Measurements from ENCODE around the gene RASGEF1C. TPM values are rescaled to one million over a fixed set of nuclear protein-coding genes. Genes with fewer than 3 reads are reported as not detected.

The RASGEF1C gene
- total RNA-seq, 1 donor from 2014 or later = 0.27 TPM

- intact Hi-C loops (cut with micrococcal nuclease) = no loop called here
- DNase-seq = no peak
- Histone ChIP-seq H3K36me3 (no peaks in the 10 kb centered on the region), H3K27ac (replicated peaks) (no peak overlapping the region), H3K4me1 (no peaks in the 10 kb centered on the region), H3K9me3 (replicated peaks) (no peaks in the 10 kb centered on the region), H3K27me3 (ENCODE audit: low read depth) (peaks cover 88% of the 10 kb centered on the region), H3K4me3 (no peak overlapping the region)
- TF ChIP-seq, protein P1, sequence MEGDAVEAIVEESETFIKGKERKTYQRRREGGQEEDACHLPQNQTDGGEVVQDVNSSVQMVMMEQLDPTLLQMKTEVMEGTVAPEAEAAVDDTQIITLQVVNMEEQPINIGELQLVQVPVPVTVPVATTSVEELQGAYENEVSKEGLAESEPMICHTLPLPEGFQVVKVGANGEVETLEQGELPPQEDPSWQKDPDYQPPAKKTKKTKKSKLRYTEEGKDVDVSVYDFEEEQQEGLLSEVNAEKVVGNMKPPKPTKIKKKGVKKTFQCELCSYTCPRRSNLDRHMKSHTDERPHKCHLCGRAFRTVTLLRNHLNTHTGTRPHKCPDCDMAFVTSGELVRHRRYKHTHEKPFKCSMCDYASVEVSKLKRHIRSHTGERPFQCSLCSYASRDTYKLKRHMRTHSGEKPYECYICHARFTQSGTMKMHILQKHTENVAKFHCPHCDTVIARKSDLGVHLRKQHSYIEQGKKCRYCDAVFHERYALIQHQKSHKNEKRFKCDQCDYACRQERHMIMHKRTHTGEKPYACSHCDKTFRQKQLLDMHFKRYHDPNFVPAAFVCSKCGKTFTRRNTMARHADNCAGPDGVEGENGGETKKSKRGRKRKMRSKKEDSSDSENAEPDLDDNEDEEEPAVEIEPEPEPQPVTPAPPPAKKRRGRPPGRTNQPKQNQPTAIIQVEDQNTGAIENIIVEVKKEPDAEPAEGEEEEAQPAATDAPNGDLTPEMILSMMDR (IDR thresholded peaks at IDR 0.05; ENCODE audit: borderline replicate concordance) = no peak
Measured at GRCh38 chr5:180139731-180140055, 69.3 kb downstream of the RASGEF1C start.

DNA sequence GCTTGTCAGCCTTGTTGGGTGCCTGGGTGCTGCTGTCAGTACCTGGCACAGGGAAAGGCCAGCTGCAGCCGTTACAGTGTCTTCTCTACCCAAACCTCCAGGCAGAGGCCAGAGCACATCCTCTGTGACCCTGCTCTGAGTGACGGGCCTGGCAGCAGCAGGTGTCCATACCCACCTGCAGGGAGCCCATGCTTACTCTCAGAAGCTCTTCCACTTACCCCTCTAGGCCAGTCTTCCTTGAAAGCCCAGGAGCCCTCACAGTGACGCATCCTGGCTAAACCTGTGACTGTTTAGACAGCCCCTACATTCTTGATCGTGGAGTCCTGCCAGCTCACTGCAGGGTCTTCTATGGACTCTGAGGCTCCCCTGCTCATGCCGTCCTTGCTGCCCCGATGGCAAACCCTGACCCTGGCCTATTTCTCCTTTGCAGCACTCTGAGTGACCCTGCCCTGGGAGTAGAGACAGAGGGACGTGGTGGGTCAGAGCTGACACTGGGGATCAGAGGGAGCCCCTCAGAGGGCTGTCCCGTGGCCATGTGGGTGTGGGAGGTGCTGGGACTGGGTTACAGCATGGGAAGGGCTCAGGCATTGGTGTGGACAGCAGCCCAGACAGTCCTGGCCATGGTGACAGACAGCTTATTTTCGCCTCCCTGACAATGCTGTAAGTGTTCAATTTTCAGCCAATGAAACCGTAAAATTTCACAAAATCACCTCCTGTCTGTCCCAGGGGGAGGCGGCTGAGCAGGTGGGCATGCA, 69.9 kb downstream of the RASGEF1C start:
- intact Hi-C loops (cut with micrococcal nuclease) = no loop called here
- TF ChIP-seq, protein P1 (IDR thresholded peaks at IDR 0.05; ENCODE audit: borderline replicate concordance) = no peak
- no peaks in the 10 kb centered on the region for H3K4me1 ChIP-seq

DNA sequence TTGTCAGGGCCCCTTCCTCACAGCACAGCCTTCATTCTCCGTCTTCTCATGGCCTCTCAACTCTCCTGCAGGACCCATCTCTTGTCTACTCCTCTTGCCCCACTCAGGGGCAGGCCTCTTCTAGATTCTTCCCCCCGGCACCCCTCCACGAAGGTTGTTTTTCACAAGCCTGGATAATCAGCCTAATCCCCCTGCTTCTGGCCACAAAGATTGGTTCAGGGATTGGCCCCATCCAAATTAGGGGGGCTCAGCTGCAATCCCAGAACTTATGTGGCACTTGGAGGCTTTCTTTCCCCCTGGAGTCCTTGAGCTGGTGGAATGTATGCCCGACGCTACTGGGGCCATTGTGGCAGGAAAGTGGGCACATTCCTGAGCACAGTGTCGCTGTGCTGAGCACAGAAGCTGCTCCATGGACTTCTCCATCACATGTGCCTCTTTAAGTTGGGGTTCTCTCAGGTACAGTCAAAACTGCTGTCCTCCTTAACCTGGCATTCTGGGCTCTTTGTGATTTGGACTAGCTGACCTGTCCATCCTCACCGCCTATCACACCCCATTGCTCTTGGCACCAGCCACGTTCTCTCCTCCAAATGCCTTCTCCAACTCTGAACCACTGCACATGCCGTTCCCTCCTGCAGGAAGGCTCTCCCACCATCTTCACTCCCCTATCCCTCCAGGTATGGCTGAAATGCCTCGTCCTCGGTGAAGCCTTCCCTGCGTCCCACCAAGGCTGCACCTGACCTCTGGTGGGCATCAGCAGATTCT, 70.6 kb downstream of the RASGEF1C start:
- DNase-seq = no peak
- Histone ChIP-seq H3K27me3 (ENCODE audit: low read depth) (peaks cover 82% of the 10 kb centered on the region), H3K27ac (replicated peaks) (no peak overlapping the region), H3K36me3 (no peaks in the 10 kb centered on the region), H3K4me3 (no peak overlapping the region), H3K9me3 (replicated peaks) (no peaks in the 10 kb centered on the region), H3K4me1 (no peaks in the 10 kb centered on the region)
- TF ChIP-seq, protein P1 (IDR thresholded peaks at IDR 0.05; ENCODE audit: borderline replicate concordance) = no peak
- intact Hi-C loops (cut with micrococcal nuclease) = no loop called here

More for the DNA sequence above, 69.9 kb downstream of the RASGEF1C start:
- Histone ChIP-seq H3K9me3 (replicated peaks) (no peaks in the 10 kb centered on the region), H3K27me3 (ENCODE audit: low read depth) (peaks cover 86% of the 10 kb centered on the region), H3K4me3 (no peak overlapping the region), H3K36me3 (no peaks in the 10 kb centered on the region), H3K27ac (replicated peaks) (no peak overlapping the region)
- DNase-seq = no peak

DNA sequence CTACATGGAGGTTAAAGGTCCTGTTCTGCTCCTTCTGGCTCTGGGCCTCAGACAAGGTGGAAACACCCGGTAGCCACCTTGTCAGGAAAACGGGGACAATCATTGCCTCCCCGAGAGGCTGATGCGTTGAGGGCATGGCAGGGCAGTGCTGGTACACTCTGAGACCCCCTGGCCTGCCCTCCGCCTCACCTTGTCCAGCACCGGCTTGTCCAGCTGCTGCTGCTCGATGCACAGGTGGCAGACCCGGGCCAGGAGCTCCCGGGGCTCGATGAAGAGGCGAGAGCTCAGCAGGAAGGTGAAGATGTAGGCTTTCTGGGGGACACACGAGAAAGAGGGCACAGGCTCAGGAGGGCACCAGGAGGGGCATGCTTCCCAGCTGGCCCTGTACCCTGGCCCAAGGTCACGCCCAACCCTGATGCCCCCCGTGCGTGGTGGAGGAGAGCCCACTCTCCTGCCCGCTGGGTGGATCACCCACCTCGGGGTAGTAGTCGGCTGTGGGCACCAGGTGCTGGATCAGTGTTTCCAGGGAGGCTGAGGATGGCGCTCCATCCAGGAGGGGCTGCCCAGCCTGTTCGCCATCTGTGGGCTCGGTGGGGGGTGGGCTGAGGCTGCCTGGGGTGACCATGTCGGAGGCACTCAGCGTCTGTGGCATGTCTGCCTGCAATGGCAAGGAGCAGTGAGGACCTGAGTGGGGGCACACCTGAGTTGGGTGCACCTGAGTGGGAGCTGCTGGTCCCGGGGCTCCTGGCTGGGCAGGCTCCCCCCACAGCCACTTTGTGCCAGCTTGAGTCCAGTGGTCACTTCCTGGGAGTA, 71.4 kb downstream of the RASGEF1C start:
- TF ChIP-seq, protein P1 (IDR thresholded peaks at IDR 0.05; ENCODE audit: borderline replicate concordance) = no peak
- H3K4me3 ChIP-seq = no peak overlapping the region
- H3K9me3 ChIP-seq (replicated peaks) = no peaks in the 10 kb centered on the region
- no peaks in the 10 kb centered on the region for H3K4me1 ChIP-seq
- no peak overlapping the region for H3K27ac ChIP-seq (replicated peaks)
- intact Hi-C loops (cut with micrococcal nuclease) = no loop called here
- peaks cover 75% of the 10 kb centered on the region for H3K27me3 ChIP-seq (ENCODE audit: low read depth)
- DNase-seq = no peak
- H3K36me3 ChIP-seq = no peaks in the 10 kb centered on the region

DNA sequence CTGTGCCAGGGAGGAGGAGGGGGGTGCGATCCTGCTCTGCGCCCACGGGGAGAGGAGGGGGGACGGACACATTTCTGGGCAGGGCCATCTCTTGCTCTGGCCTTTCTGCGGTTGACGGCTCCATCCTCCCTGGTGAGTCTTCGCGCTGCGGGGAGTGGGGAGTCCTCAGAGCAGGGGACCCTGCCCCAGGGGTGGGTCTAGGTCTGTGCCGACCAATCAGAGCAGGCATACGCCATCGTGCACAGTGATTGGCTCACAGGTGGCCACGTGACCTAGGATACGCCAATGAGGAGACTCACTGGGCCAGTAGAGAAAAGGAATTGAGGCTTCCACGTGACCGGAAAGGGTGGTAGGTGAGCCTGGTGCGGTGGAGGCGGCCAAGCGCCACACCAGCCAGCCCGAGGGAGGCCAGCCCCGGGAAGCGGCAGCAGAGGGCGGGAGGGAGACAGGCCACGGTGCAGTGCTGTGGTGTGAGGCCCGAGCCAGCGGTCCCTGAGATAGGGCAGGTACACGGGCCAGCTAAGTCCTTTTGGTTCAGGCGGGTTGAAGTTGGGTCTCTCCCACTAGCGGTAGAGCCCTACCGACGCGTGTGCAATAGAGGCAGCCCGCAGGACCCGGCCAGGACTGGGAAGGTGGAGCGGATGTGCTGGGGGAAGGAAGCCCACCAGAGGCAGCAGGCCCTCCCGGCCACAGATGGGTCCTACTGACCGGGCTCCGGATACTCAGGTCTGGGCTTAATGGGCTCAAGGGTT, 72.2 kb downstream of the RASGEF1C start:
- Histone ChIP-seq H3K36me3 (no peaks in the 10 kb centered on the region), H3K27me3 (ENCODE audit: low read depth) (peaks cover 68% of the 10 kb centered on the region)

More for the DNA sequence above, 72.2 kb downstream of the RASGEF1C start:
- intact Hi-C loops (cut with micrococcal nuclease) = no loop called here
- no peak overlapping the region for H3K4me3 ChIP-seq
- no peaks in the 10 kb centered on the region for H3K9me3 ChIP-seq (replicated peaks)
- H3K27ac ChIP-seq (replicated peaks) = no peak overlapping the region
- no peak for DNase-seq
- TF ChIP-seq, protein P1 (IDR thresholded peaks at IDR 0.05; ENCODE audit: borderline replicate concordance) = no peak
- H3K4me1 ChIP-seq = no peaks in the 10 kb centered on the region

All from left ventricle myocardium inferior (tissue), 1 donor.